OCI-LY3 (cell line): ENCODE results near the gene LRRC43.

ENCODE experiments used
- H2AFZ ChIP-seq: fragments of 200-600, 300-600 bp; shearing (Covaris generic); 2 replicates; pipeline ENCODE4 v1.6.0; 2014; ENCODE audit warnings: antibody characterized with exemption, low read depth, low read length
- H3K27ac ChIP-seq: fragments of 200-600, 300-600 bp; sonication (generic); 2 replicates; pipeline ENCODE4 v1.5.1; 2014; ENCODE audit warnings: mild to moderate bottlenecking, low read length, moderate library complexity, mixed read lengths
- H3K27me3 ChIP-seq: fragments of 200-600, 300-600 bp; sonication (generic); 2 replicates; pipeline ENCODE4 v1.6.1; 2014; ENCODE audit warnings: low read depth, low read length, mixed read lengths
- H3K36me3 ChIP-seq: fragments of 200-600, 300-600 bp; sonication (generic); replicated peaks from 2 replicates; pipeline ENCODE3; 2014; ENCODE audit warnings: low read depth, low read length, mixed read lengths
- H3K4me1 ChIP-seq: fragments of 300-600, 200-600 bp; sonication (generic); 2 replicates; pipeline ENCODE4 v1.6.1; 2014; ENCODE audit warnings: low read length, mixed read lengths
- H3K4me2 ChIP-seq: fragments of 200-600, 300-600 bp; sonication (generic); 2 replicates; pipeline ENCODE4 v1.6.1; 2014; ENCODE audit warnings: low read length, mixed read lengths
- H3K4me3 ChIP-seq: fragments of 300-600, 200-600 bp; sonication (generic); 2 replicates; pipeline ENCODE4 v1.5.1; 2014; ENCODE audit warnings: antibody characterized with exemption, mild to moderate bottlenecking, low read length, moderate library complexity
- H3K79me2 ChIP-seq: fragments of 300-600, 200-600 bp; shearing (Covaris generic); 2 replicates; pipeline ENCODE4 v1.6.1; 2014; ENCODE audit warnings: mild to moderate bottlenecking, low read length, mixed read lengths
- H3K9ac ChIP-seq: fragments of 300-600, 200-600 bp; shearing (Covaris generic); 2 replicates; pipeline ENCODE4 v1.6.0; 2014; ENCODE audit warnings: mild to moderate bottlenecking, low read length, moderate library complexity
- H3K9me3 ChIP-seq: fragments of 200-600, 300-600 bp; shearing (Covaris generic); 2 replicates; pipeline ENCODE4 v1.6.1; 2014; ENCODE audit warnings: low read length, mixed read lengths; ENCODE audit not compliant: insufficient read depth
- H4K20me1 ChIP-seq: fragments of 200-600, 300-600 bp; sonication (generic); 2 replicates; pipeline ENCODE4 v1.6.1; 2016; ENCODE audit warnings: low read length, mixed read lengths; ENCODE audit not compliant: insufficient read depth
- CTCF ChIP-seq: fragments of 200-600, 300-600 bp; sonication (generic); IDR thresholded peaks from 2 replicates; pipeline ENCODE4 v1.5.1; 2014; ENCODE audit warnings: antibody characterized with exemption, low read length, low read depth
- EZH2phosphoT487 ChIP-seq: fragments of 200-600 bp; shearing (Covaris generic); IDR thresholded peaks from 2 replicates; pipeline ENCODE4 v1.6.1; 2018; ENCODE audit warnings: antibody characterized with exemption, mixed run types, low read depth

LRRC43 gene

GRCh38 chr12:122206111-122206881, 23.4 kb downstream of the LRRC43 start:
- Histone ChIP-seq H3K36me3 (peaks cover 23% of the 10 kb centered on the region), H4K20me1 (no peaks in the 10 kb centered on the region), H3K27me3 (no peaks in the 10 kb centered on the region), H3K4me3 (no peak overlapping the region), H3K9me3 (no peaks in the 10 kb centered on the region), H3K9ac (no peak overlapping the region), H3K79me2 (no peaks in the 10 kb centered on the region), H3K4me2 (no peak overlapping the region), H2AFZ (no peak overlapping the region), H3K4me1 (peaks cover under 1% of the 10 kb centered on the region; the same call in 1 of the 2 replicates), H3K27ac (no peak overlapping the region)
- no peak for TF ChIP-seq EZH2phosphoT487

- Histone ChIP-seq H3K4me2 (no peak overlapping the region), H3K27me3 (no peaks in the 10 kb centered on the region), H3K4me1 (no peaks in the 10 kb centered on the region), H3K36me3 (peaks cover 28% of the 10 kb centered on the region), H3K79me2 (no peaks in the 10 kb centered on the region), H3K9ac (no peak overlapping the region), H2AFZ (no peak overlapping the region), H3K9me3 (no peaks in the 10 kb centered on the region), H4K20me1 (no peaks in the 10 kb centered on the region), H3K4me3 (no peak overlapping the region), H3K27ac (no peak overlapping the region)
- TF ChIP-seq CTCF: no peak
Measured at GRCh38 chr12:122206976-122207375, 24.1 kb downstream of the LRRC43 start.

GRCh38 chr12:122207391-122207790, 24.5 kb downstream of the LRRC43 start:
- Histone ChIP-seq H3K4me1 (no peaks in the 10 kb centered on the region), H3K4me2 (no peak overlapping the region), H2AFZ (no peak overlapping the region), H3K4me3 (no peak overlapping the region), H3K9ac (no peak overlapping the region), H3K36me3 (peaks cover 32% of the 10 kb centered on the region), H3K79me2 (no peaks in the 10 kb centered on the region), H3K27ac (no peak overlapping the region), H4K20me1 (no peaks in the 10 kb centered on the region), H3K9me3 (no peaks in the 10 kb centered on the region), H3K27me3 (no peaks in the 10 kb centered on the region)
- TF ChIP-seq CTCF: no peak
- no peak for TF ChIP-seq EZH2phosphoT487

- H3K36me3 ChIP-seq: peaks cover 34% of the 10 kb centered on the region
- no peaks in the 10 kb centered on the region for H3K79me2 ChIP-seq
- TF ChIP-seq CTCF: no peak
- TF ChIP-seq EZH2phosphoT487: no peak
Measured at GRCh38 chr12:122208073-122208820, 25.3 kb downstream of the LRRC43 start.

More at GRCh38 chr12:122208073-122208820, 25.3 kb downstream of the LRRC43 start:
- Histone ChIP-seq H3K4me2 (no peak overlapping the region), H3K4me3 (no peak overlapping the region), H3K4me1 (no peaks in the 10 kb centered on the region), H4K20me1 (no peaks in the 10 kb centered on the region), H3K27me3 (no peaks in the 10 kb centered on the region), H3K27ac (no peak overlapping the region), H3K9me3 (no peaks in the 10 kb centered on the region), H2AFZ (no peak overlapping the region), H3K9ac (no peak overlapping the region)
